Measurements from ENCODE around the gene SLC6A19. TPM values are rescaled to one million over a fixed set of nuclear protein-coding genes. Genes with fewer than 3 reads are reported as not detected.

The SLC6A19 gene
- total RNA-seq (0.09 and 0.49 TPM in 2 replicates), polyA plus RNA-seq (0.05 and 0.32 TPM in 2 replicates)

DNA sequence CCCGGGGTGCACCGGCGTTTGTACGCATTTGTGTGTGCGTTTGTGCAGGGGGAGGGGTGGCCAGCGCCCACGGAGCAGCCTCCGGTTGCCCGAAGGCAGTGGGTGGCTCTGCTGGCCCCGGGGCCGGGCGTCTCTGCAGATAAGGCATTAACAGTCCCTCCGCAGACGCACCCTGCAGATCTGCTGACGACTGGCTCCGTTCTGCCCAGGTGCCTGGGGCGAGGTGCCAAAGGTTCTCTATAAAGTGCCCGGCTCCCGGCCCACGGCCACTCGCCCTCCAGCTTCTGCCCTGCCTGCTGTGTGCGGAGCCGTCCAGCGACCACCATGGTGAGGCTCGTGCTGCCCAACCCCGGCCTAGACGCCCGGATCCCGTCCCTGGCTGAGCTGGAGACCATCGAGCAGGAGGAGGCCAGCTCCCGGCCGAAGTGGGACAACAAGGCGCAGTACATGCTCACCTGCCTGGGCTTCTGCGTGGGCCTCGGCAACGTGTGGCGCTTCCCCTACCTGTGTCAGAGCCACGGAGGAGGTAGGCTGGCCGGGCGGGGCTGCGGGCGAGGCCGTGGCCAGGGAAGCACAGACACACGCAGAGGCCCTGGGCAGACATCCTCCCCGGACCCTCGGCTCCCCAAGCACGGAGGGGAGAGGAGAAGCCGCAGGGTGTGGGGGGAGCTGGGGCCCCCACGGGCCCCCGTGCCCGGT, at the start of gene SLC6A19:
Gene SLC6A19 (plus strand): TSS at position 269 of the 699 bp plus-strand sequence. CDS start 56 bp downstream, at position 325.
- Histone ChIP-seq H3K4me1 (ENCODE audit: low read depth) (peaks cover 27% of the 10 kb centered on the region), H3K36me3 (no peaks in the 10 kb centered on the region), H3K4me3 (no peak within 1 kb of the TSS), H3K27me3 (no peaks in the 10 kb centered on the region), H3K9me3 (ENCODE audit: low read depth) (no peaks in the 10 kb centered on the region), H3K27ac (no peak within 1 kb of the TSS)
- TF ChIP-seq, protein P1, sequence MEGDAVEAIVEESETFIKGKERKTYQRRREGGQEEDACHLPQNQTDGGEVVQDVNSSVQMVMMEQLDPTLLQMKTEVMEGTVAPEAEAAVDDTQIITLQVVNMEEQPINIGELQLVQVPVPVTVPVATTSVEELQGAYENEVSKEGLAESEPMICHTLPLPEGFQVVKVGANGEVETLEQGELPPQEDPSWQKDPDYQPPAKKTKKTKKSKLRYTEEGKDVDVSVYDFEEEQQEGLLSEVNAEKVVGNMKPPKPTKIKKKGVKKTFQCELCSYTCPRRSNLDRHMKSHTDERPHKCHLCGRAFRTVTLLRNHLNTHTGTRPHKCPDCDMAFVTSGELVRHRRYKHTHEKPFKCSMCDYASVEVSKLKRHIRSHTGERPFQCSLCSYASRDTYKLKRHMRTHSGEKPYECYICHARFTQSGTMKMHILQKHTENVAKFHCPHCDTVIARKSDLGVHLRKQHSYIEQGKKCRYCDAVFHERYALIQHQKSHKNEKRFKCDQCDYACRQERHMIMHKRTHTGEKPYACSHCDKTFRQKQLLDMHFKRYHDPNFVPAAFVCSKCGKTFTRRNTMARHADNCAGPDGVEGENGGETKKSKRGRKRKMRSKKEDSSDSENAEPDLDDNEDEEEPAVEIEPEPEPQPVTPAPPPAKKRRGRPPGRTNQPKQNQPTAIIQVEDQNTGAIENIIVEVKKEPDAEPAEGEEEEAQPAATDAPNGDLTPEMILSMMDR (IDR thresholded peaks at IDR 0.05; ENCODE audit: low read depth, low read length) = no peak
- no peak for DNase-seq (ENCODE audit: low read depth in 1 of 2, low spot score in 1 of 2)

DNA sequence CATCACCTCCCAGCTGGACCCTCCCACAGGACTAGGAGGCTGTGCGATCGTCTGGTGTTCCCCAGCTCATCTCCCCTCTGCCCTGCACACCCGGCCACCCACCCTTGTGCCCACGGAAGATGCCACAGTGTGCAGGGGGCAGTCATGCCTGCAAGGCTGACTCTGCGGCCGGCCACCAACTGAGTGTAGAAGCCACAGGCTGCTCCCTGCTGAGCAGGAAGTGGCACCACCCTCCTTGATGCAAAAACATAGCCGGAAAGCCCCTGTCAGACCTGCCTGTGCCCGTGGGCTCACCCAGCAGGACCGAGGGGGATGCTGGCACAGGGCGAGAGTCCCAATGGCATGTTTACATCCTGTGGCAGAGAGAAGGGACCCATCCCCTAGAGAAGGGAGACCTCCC, 49.2 kb upstream of the SLC6A19 start:
- peaks cover 52% of the 10 kb centered on the region for H3K27me3 ChIP-seq
- no peak overlapping the region for H3K4me3 ChIP-seq
- no peaks in the 10 kb centered on the region for H3K9me3 ChIP-seq (ENCODE audit: low read depth)
- TF ChIP-seq, protein P1 (IDR thresholded peaks at IDR 0.05; ENCODE audit: low read depth, low read length) = no peak
- no peaks in the 10 kb centered on the region for H3K4me1 ChIP-seq (ENCODE audit: low read depth)
- DNase-seq (ENCODE audit: low read depth in 1 of 2, low spot score in 1 of 2) = no peak
- H3K36me3 ChIP-seq = no peaks in the 10 kb centered on the region
- no peak overlapping the region for H3K27ac ChIP-seq

DNA sequence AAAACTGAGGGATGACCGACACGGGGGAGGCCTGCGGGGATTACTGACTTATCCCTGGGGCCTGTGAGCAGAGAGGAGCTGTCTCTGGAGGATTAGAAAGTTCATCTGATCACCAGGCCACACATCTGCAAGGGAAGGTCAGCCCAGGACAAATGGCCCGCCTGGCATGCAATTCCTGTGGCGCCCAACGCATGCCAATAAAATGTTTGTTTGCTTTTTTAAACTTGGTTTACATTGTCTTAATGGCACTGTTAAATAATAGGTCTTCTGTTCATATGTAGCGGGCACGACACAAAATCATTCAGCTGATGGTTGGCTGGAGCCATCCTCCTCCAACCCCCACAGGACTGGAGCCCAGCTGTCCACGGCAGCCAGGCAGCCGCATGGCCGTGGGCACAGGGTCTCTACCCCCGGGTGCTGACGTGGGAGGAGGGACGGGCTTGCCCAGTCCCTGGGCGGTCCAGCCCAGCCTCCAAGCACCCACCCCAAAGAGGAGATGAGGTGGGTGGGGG, 48.6 kb upstream of the SLC6A19 start:
- Histone ChIP-seq H3K36me3 (no peaks in the 10 kb centered on the region), H3K4me1 (ENCODE audit: low read depth) (no peaks in the 10 kb centered on the region), H3K4me3 (no peak overlapping the region), H3K27ac (no peak overlapping the region), H3K9me3 (ENCODE audit: low read depth) (no peaks in the 10 kb centered on the region), H3K27me3 (peaks cover 57% of the 10 kb centered on the region)
- DNase-seq (ENCODE audit: low read depth in 1 of 2, low spot score in 1 of 2) = no peak
- TF ChIP-seq, protein P1 (IDR thresholded peaks at IDR 0.05; ENCODE audit: low read depth, low read length) = no peak

DNA sequence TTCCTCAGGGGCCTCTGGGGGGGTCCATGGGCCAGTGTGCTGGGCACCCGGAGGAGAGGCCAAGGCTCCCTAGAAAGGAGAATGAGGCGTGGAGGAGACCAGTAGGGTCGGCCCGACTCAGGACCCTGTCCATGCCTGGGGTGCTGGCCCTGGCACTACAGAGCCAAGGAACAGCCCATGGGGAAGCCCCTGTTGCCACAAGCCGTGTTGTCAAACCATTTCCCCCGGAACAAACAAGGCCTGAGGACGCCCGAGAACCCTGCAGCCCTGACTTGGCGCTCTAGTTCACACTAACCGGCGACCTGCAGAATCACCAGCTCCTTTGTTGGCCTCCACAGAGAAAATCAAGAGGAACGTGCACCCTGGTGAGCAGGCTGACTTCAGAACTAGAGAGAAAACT, 48.0 kb upstream of the SLC6A19 start:
- Histone ChIP-seq H3K4me3 (no peak overlapping the region), H3K4me1 (ENCODE audit: low read depth) (no peaks in the 10 kb centered on the region), H3K9me3 (ENCODE audit: low read depth) (no peaks in the 10 kb centered on the region), H3K27ac (no peak overlapping the region), H3K36me3 (no peaks in the 10 kb centered on the region), H3K27me3 (peaks cover 57% of the 10 kb centered on the region)
- DNase-seq (ENCODE audit: low read depth in 1 of 2, low spot score in 1 of 2) = no peak
- TF ChIP-seq, protein P1 (IDR thresholded peaks at IDR 0.05; ENCODE audit: low read depth, low read length) = no peak

DNA sequence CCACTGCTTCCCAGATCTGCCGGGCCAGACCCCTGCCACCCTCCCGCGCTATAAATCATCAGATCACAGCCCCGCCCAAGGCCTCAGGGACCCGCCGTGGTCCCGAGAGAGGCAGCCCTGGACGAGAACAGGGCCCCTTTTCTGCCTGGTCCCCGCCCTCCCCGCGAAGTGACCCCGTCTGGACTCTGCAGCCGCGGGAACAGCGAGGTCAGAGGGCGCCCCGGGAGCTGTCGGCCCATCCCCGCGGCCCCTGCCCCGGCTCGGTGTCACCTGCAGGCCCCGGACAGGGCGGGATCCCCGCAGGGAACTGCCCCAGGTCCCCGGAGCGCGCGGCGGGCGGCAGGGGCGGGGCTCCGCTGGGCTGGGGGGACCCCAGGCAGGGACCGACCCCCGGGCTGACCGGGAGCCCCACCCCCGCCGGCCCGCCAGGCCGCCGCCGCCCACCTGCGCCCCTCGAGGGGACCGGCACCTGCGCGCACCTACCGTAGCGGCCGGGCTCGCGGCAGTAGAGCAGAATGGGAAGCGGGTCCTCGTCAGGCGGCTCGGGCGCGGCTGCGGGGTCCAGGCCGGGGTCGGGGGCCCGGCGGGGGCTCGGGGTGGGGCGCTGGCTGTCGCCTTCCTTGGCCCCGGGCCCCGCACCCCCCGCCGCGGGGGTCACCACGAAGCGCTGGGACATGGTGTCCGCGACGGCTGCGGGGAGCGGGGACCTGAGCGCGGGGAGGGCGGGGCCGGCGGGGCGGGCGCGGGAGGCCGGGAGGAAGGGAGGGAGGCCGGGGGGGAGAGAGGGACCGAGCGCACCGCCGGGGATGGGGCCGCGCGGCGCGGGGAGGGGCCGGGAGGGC, 46.0 kb upstream of the SLC6A19 start:
- H3K4me1 ChIP-seq (ENCODE audit: low read depth) = no peaks in the 10 kb centered on the region
- no peak overlapping the region for H3K27ac ChIP-seq
- no peaks in the 10 kb centered on the region for H3K36me3 ChIP-seq
- no peak for DNase-seq (ENCODE audit: low read depth in 1 of 2, low spot score in 1 of 2)
- H3K4me3 ChIP-seq = peak overlapping the region; percentile 12
- no peaks in the 10 kb centered on the region for H3K9me3 ChIP-seq (ENCODE audit: low read depth)
- TF ChIP-seq, protein P1 (IDR thresholded peaks at IDR 0.05; ENCODE audit: low read depth, low read length) = no peak
- peaks cover 67% of the 10 kb centered on the region for H3K27me3 ChIP-seq

Measured in cardiac muscle cell (in vitro differentiated cells and primary cell).